ENCODE measurements around the gene CCDC117. TPM values are rescaled to one million over a fixed set of nuclear protein-coding genes. Genes with fewer than 3 reads are reported as not detected.

Gene CCDC117, protein sequence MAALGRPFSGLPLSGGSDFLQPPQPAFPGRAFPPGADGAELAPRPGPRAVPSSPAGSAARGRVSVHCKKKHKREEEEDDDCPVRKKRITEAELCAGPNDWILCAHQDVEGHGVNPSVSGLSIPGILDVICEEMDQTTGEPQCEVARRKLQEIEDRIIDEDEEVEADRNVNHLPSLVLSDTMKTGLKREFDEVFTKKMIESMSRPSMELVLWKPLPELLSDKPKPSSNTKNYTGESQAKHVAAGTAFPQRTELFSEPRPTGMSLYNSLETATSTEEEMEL
- total RNA-seq: 10 to 100 TPM; 23.2 to 24.0 TPM
- polyA plus RNA-seq: 1 to 10 TPM; 8.1 to 9.3 TPM

DNA sequence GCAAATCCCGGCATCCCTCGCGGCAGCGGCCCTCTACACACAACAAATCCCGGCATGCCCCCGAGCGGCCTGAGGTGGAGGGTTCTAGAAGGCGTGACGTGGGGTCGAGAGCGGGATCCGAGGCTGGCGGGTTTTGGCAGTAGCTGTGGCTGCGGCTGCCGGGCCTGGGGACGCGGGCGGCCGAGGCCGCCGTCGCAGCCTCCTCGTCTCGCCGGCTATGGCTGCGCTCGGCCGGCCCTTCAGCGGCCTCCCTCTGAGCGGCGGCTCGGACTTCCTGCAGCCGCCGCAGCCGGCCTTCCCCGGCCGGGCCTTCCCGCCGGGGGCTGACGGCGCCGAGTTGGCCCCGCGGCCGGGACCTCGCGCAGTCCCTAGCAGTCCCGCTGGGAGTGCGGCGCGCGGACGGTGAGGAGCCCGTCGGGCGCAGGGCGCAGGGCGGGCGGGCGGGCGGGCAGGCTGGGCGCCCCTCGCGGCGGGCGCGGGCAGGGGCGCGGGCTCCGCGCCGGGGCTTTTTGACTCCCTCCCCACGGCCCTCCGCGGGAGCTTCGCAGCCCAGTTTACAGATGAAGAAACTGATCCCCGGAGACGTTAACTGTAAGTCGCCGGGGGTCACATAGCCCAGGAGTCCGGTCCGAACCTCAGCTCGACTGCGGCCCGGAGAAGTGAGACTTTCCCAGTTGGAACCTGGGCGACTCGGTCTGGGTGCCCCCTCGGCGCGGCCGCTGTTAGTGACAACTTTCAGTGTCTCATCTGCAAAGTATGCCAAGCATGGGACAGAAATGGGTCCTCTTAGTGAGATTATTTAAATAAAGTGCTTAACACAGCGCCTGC lies at the start of gene CCDC117:
TSS of gene CCDC117 (plus strand) at position 63 of the 828 bp plus-strand sequence. CDS start at position 218, 155 bp downstream.
- peak within 1 kb of the TSS; percentile 84 to 94 for H3K9ac ChIP-seq (ENCODE audit: low read depth in 1 of 2, low read length in 2 of 2)
- peak; percentile 96 for DNase-seq (ENCODE audit: low spot score)
- TF ChIP-seq, protein P1, sequence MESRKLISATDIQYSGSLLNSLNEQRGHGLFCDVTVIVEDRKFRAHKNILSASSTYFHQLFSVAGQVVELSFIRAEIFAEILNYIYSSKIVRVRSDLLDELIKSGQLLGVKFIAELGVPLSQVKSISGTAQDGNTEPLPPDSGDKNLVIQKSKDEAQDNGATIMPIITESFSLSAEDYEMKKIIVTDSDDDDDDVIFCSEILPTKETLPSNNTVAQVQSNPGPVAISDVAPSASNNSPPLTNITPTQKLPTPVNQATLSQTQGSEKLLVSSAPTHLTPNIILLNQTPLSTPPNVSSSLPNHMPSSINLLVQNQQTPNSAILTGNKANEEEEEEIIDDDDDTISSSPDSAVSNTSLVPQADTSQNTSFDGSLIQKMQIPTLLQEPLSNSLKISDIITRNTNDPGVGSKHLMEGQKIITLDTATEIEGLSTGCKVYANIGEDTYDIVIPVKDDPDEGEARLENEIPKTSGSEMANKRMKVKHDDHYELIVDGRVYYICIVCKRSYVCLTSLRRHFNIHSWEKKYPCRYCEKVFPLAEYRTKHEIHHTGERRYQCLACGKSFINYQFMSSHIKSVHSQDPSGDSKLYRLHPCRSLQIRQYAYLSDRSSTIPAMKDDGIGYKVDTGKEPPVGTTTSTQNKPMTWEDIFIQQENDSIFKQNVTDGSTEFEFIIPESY (IDR thresholded peaks at IDR 0.05): peak; percentile 65
- peak; percentile 29 for TF ChIP-seq SP1 (IDR thresholded peaks at IDR 0.05)
- TF ChIP-seq, protein P2, sequence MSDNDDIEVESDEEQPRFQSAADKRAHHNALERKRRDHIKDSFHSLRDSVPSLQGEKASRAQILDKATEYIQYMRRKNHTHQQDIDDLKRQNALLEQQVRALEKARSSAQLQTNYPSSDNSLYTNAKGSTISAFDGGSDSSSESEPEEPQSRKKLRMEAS (IDR thresholded peaks at IDR 0.05): peak; percentile 55
- peak in 1 of 2 donors; percentile 61 for TF ChIP-seq GABPA (IDR thresholded peaks at IDR 0.05 in 1 of 2, conservative IDR thresholded peaks at IDR 0.05 in 1 of 2)
- TF ChIP-seq HNF4G (IDR thresholded peaks at IDR 0.05): no peak
- TF ChIP-seq RAD21 (IDR thresholded peaks at IDR 0.05): peak in 1 of 2 donors; percentile 42
- TF ChIP-seq, protein P3, sequence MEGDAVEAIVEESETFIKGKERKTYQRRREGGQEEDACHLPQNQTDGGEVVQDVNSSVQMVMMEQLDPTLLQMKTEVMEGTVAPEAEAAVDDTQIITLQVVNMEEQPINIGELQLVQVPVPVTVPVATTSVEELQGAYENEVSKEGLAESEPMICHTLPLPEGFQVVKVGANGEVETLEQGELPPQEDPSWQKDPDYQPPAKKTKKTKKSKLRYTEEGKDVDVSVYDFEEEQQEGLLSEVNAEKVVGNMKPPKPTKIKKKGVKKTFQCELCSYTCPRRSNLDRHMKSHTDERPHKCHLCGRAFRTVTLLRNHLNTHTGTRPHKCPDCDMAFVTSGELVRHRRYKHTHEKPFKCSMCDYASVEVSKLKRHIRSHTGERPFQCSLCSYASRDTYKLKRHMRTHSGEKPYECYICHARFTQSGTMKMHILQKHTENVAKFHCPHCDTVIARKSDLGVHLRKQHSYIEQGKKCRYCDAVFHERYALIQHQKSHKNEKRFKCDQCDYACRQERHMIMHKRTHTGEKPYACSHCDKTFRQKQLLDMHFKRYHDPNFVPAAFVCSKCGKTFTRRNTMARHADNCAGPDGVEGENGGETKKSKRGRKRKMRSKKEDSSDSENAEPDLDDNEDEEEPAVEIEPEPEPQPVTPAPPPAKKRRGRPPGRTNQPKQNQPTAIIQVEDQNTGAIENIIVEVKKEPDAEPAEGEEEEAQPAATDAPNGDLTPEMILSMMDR (IDR thresholded peaks at IDR 0.05; ENCODE audit: low read depth, low read length, missing input control): peak; percentile 34
- TF ChIP-seq YY1 (IDR thresholded peaks at IDR 0.05): no peak
- H3K9me3 ChIP-seq (ENCODE audit: control insufficient read depth in 4 of 4, low read length in 3 of 4): no peaks in the 10 kb centered on the region
- peaks cover 2 to 20% (median 7%) of the 10 kb centered on the region in 4 donors for H3K4me1 ChIP-seq (ENCODE audit: control insufficient read depth in 4 of 4, insufficient read depth in 4 of 4, low read length in 3 of 4)
- peak within 1 kb of the TSS; percentile 83 to 97 (median 85) for H3K4me3 ChIP-seq (ENCODE audit: low read depth in 1 of 3, low read length in 3 of 3)
- under 1% methylated on average over 92 of the region's 92 CpGs for WGBS
- peak within 1 kb of the TSS; percentile 90 to 100 for H3K27ac ChIP-seq (ENCODE audit: low read depth in 1 of 2, low read length in 2 of 2)
- peaks cover 2 to 12% (median 4%) of the 10 kb centered on the region in 4 donors for H3K36me3 ChIP-seq (ENCODE audit: control insufficient read depth in 4 of 4, insufficient read depth in 3 of 4, low read depth in 1 of 4, low read length in 3 of 4)
- H3K27me3 ChIP-seq (ENCODE audit: control insufficient read depth in 4 of 4, insufficient read depth in 4 of 4, low read length in 3 of 4): no peaks in the 10 kb centered on the region

DNA sequence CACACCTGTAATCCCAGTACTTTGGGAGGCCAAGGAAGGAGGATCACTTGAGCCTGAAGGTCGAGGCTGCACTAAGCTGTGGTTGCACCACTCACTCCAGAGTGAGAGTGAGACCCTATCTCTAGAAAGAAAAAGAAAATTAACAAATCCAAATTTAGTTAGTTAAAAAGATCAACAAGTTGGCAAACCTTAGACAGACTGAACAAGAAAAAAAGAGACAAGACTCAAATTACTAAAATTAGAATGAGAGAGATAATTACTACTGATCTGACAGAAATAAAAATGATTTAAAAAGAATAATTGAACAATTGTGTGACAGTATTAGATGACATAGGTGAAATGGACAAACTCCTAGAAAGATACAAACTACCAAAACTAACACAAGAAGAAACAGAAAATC lies 44.5 kb upstream of the CCDC117 start:
- no peak for DNase-seq (ENCODE audit: low spot score)

More for the DNA sequence above, 44.5 kb upstream of the CCDC117 start:
- TF ChIP-seq YY1 (IDR thresholded peaks at IDR 0.05) (no peak), FOXA1 (IDR thresholded peaks at IDR 0.05) (no peak), EGR1 (IDR thresholded peaks at IDR 0.05; ENCODE audit: low read depth in 2 of 2) (no peak), SP1 (IDR thresholded peaks at IDR 0.05) (no peak), HNF4G (IDR thresholded peaks at IDR 0.05) (no peak), RXRA (IDR thresholded peaks at IDR 0.05) (no peak), NR2F2 (IDR thresholded peaks at IDR 0.05) (no peak), GABPA (IDR thresholded peaks at IDR 0.05 in 1 of 2, conservative IDR thresholded peaks at IDR 0.05 in 1 of 2) (no peak), FOXA2 (IDR thresholded peaks at IDR 0.05) (no peak)
- TF ChIP-seq, protein P4, sequence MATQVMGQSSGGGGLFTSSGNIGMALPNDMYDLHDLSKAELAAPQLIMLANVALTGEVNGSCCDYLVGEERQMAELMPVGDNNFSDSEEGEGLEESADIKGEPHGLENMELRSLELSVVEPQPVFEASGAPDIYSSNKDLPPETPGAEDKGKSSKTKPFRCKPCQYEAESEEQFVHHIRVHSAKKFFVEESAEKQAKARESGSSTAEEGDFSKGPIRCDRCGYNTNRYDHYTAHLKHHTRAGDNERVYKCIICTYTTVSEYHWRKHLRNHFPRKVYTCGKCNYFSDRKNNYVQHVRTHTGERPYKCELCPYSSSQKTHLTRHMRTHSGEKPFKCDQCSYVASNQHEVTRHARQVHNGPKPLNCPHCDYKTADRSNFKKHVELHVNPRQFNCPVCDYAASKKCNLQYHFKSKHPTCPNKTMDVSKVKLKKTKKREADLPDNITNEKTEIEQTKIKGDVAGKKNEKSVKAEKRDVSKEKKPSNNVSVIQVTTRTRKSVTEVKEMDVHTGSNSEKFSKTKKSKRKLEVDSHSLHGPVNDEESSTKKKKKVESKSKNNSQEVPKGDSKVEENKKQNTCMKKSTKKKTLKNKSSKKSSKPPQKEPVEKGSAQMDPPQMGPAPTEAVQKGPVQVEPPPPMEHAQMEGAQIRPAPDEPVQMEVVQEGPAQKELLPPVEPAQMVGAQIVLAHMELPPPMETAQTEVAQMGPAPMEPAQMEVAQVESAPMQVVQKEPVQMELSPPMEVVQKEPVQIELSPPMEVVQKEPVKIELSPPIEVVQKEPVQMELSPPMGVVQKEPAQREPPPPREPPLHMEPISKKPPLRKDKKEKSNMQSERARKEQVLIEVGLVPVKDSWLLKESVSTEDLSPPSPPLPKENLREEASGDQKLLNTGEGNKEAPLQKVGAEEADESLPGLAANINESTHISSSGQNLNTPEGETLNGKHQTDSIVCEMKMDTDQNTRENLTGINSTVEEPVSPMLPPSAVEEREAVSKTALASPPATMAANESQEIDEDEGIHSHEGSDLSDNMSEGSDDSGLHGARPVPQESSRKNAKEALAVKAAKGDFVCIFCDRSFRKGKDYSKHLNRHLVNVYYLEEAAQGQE (IDR thresholded peaks at IDR 0.05): no peak
- TF ChIP-seq, protein P2 (IDR thresholded peaks at IDR 0.05): no peak
- no peaks in the 10 kb centered on the region for H3K4me1 ChIP-seq (ENCODE audit: control insufficient read depth in 4 of 4, insufficient read depth in 4 of 4, low read length in 3 of 4)
- no peaks in the 10 kb centered on the region for H3K9me3 ChIP-seq (ENCODE audit: control insufficient read depth in 4 of 4, low read length in 3 of 4)
- 97% methylated on average over 1 of the region's 1 CpG for WGBS
- H3K27me3 ChIP-seq (ENCODE audit: control insufficient read depth in 4 of 4, insufficient read depth in 4 of 4, low read length in 3 of 4): no peaks in the 10 kb centered on the region
- no peak overlapping the region for H3K9ac ChIP-seq (ENCODE audit: low read depth in 1 of 2, low read length in 2 of 2)
- no peaks in the 10 kb centered on the region for H3K36me3 ChIP-seq (ENCODE audit: control insufficient read depth in 4 of 4, insufficient read depth in 3 of 4, low read depth in 1 of 4, low read length in 3 of 4)
- no peak overlapping the region for H3K27ac ChIP-seq (ENCODE audit: low read depth in 1 of 2, low read length in 2 of 2)
- no peak overlapping the region for H3K4me3 ChIP-seq (ENCODE audit: low read depth in 1 of 3, low read length in 3 of 3)

Data from liver (tissue), 9 donors.